Ishikawa (cell line): ENCODE data around the gene SMPDL3B.

Experiments used
- CEBPB ChIP-seq: IDR thresholded peaks from 2 replicates; pipeline ENCODE4 v1.6.1; 2012
- EGR1 ChIP-seq: IDR thresholded peaks from 2 replicates; pipeline ENCODE4 v1.6.1; 2012
- EP300 ChIP-seq: IDR thresholded peaks from 2 replicates; pipeline ENCODE4 v1.6.1; 2012; ENCODE audit warnings: borderline replicate concordance
- TAF1 ChIP-seq: IDR thresholded peaks from 2 replicates; pipeline ENCODE4 v1.6.1; 2012; ENCODE audit warnings: low read depth, mild to moderate bottlenecking
- TEAD4 ChIP-seq: IDR thresholded peaks from 2 replicates; pipeline ENCODE4 v1.6.1; 2012

- TF ChIP-seq CEBPB: no peak
- no peak for TF ChIP-seq EP300
- TF ChIP-seq TEAD4: no peak
- TF ChIP-seq EGR1: no peak
- TF ChIP-seq TAF1: no peak
These were observed 39.6 kb downstream of the SMPDL3B start for GRCh38 chr1:27974417-27974781.
